Heart left ventricle (tissue), 13 donors: ENCODE data around the gene G6PC1.
"Not testable (repeated sequence)": the region's sequence is repeated elsewhere in the genome, so short reads cannot be mapped to it uniquely, and the experiment has no call there.

Experiments
- POLR2A ChIP-seq, 2 donors: fragments of 450-650 bp; IDR thresholded peaks; one replicate each; pipeline ENCODE4 v1.6.1; 2017; ENCODE audit warnings: antibody characterized with exemption in 2 of 2, mild to moderate bottlenecking in 2 of 2, moderate library complexity in 2 of 2
- TF ChIP-seq, protein P1 (sequence below), 12 donors: fragments of 200-600 bp; sonication (generic) in 4 of 12; IDR thresholded peaks; one replicate each; pipeline versions ENCODE4 v1.5.0 to v1.8.0; 2018 to 2022; ENCODE audit warnings: antibody characterized with exemption in 12 of 12, mild to moderate bottlenecking in 5 of 12
- donor health status: ischemic (EF 13 %, LVEDD 7.1; RV severe dilation, severe dysfunction).
- donor health status: DM: no; HTN: yes; CAD: no.
- donor health status: DM: no; HTN: no; CAD: no.
- donor health status: ischemic (EF 25% LVEDD 6.9; RV normal size, moderate dysfunction).
- donor health status: ischemic (EF 25% LVEDD 5.7; RV mildly dilated, moderate dysfunction).
- donor health status: ischemic (EF 35%, LVEDD 5.7; RV mildly dilated, moderate dysfunction).
- donor health status: nonischemic (EF 11% LVEDD 7.7; RV severe dilation, severe dysfunction).
- donor health status: DM: yes; HTN: yes; CAD: no.
- donor health status: PGD.
- donor health status: ischemic (EF 29% LVEDD 5.4; RV normal size, mild dysfunction).
- donor health status: nonischemic (EF 23%, LVEDD 6.1; RV moderate dilation, normal function).

DNA sequence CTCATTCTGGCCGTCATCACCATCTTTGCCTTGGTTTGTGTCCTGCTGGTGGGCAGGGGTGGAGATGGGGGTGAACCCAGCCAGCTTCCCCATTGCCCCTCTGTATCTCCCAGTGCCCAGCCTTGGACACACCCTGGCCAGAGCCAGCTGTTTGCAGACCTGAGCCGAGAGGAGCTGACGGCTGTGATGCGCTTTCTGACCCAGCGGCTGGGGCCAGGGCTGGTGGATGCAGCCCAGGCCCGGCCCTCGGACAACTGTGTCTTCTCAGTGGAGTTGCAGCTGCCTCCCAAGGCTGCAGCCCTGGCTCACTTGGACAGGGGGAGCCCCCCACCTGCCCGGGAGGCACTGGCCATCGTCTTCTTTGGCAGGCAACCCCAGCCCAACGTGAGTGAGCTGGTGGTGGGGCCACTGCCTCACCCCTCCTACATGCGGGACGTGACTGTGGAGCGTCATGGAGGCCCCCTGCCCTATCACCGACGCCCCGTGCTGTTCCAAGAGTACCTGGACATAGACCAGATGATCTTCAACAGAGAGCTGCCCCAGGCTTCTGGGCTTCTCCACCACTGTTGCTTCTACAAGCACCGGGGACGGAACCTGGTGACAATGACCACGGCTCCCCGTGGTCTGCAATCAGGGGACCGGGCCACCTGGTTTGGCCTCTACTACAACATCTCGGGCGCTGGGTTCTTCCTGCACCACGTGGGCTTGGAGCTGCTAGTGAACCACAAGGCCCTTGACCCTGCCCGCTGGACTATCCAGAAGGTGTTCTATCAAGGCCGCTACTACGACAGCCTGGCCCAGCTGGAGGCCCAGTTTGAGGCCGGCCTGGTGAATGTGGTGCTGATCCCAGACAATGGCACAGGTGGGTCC, 49.0 kb upstream of the G6PC1 start:
- TF ChIP-seq, protein P1, sequence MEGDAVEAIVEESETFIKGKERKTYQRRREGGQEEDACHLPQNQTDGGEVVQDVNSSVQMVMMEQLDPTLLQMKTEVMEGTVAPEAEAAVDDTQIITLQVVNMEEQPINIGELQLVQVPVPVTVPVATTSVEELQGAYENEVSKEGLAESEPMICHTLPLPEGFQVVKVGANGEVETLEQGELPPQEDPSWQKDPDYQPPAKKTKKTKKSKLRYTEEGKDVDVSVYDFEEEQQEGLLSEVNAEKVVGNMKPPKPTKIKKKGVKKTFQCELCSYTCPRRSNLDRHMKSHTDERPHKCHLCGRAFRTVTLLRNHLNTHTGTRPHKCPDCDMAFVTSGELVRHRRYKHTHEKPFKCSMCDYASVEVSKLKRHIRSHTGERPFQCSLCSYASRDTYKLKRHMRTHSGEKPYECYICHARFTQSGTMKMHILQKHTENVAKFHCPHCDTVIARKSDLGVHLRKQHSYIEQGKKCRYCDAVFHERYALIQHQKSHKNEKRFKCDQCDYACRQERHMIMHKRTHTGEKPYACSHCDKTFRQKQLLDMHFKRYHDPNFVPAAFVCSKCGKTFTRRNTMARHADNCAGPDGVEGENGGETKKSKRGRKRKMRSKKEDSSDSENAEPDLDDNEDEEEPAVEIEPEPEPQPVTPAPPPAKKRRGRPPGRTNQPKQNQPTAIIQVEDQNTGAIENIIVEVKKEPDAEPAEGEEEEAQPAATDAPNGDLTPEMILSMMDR (IDR thresholded peaks at IDR 0.05), result not testable (repeated sequence)
- not testable (repeated sequence) for TF ChIP-seq POLR2A (IDR thresholded peaks at IDR 0.05)
